Rectal smooth muscle tissue (tissue), 1 donor: ENCODE results near the gene TUBB.
A peak's percentile ranks its signal among the peaks of the same experiment; 100 is the strongest.

Experiments used
- H3K27ac ChIP-seq: one replicate; pipeline ENCODE4 v1.7.0; 2013; ENCODE audit warnings: low read depth, low read length, inconsistent platforms
- H3K27me3 ChIP-seq: one replicate; pipeline ENCODE4 v1.7.0; 2013; ENCODE audit warnings: low read length; ENCODE audit not compliant: control insufficient read depth, insufficient read depth
- H3K36me3 ChIP-seq: one replicate; pipeline ENCODE4 v1.7.0; 2013; ENCODE audit warnings: low read length; ENCODE audit not compliant: control insufficient read depth, insufficient read depth
- H3K4me1 ChIP-seq: one replicate; pipeline ENCODE4 v1.7.0; 2013; ENCODE audit warnings: low read length; ENCODE audit not compliant: control insufficient read depth, insufficient read depth
- H3K4me3 ChIP-seq: one replicate; pipeline ENCODE4 v1.7.0; 2013; ENCODE audit warnings: low read length
- H3K9ac ChIP-seq: one replicate; pipeline ENCODE4 v1.7.0; 2013; ENCODE audit warnings: low read length

The TUBB gene

DNA sequence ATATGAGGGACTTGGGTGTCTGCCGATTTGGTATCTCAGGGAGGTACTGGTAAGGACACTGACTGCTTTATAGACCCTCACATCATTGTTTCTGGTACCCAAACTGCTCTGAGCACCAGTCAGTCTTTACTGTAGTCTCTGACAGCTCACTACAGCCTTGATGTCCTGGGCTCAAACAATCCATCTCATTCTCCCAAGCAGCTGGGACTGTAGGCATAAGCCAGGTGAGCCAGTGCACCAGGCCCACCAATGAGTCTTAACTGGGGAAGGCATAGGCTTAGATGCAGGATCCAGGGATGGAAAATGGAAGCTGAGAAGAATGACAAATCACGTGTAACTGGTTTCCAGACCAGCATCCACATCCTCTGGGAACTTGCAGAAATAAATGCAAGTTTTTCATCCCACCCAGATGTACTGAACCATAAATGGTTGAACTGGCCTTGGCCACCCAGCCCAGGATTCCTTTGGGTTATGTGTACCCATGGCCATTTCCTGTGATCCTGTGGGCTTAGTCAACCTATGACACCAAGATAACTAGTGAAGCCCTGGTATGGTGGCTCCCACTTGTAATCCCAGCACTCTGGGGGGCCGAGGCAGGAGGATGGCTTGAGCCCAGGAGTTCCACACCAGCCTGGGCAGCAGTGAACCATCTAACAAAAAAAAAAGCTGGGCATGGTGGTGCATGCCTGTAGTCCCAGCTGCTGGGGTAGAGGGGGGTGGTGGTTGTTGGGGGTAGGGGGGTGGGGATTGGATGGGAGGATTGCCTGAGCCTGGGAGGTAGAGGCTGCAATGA, 5.8 kb downstream of the TUBB start:
- H3K9ac ChIP-seq = no peak overlapping the region

DNA sequence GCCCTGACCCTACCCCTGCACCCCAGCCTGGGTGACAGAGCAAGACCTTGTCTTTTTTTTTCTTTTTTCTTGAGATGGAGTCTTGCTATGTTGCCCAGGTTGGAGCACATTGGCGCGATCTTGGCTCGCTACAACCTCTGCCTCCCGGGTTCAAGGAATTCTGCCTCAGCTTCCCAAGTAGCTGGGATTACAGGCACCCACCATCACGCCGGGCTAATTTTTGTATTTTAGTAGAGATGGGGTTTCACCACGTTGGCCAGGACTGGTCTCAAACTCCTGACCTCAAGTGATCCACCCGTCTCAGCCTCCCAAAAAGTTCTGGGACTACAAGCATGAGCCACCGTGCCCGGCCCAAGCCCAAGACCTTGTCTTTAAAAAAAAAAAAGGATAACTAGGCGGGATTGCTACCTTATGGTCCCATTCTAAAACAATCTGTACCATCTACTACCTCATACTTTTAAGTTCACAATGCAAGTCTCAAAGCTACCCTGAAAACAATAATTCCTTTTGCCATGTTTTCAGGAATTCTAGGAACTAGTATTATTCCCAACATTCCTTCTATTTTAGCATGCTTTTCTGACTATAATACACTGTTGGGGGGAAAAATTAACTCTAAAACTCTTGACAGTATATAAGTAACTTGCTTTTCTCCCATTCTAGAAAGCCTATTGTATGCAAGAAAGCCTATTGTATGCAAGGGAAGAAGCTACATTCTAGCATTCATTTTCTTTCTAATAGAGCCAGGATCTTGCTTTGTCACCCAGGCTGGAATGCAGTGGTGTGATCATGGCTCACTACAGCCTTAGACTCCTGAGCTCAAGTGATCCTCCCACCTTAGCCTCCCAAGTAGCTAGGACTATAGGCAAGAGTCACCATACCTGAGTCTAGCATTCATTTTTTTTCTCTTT, 6.6 kb downstream of the TUBB start:
- Histone ChIP-seq H3K27ac (no peak overlapping the region), H3K4me3 (no peak overlapping the region), H3K36me3 (peaks cover 51% of the 10 kb centered on the region), H3K27me3 (no peaks in the 10 kb centered on the region), H3K9ac (no peak overlapping the region), H3K4me1 (peaks cover 2% of the 10 kb centered on the region)

More for the DNA sequence above, 5.8 kb downstream of the TUBB start:
- H3K4me1 ChIP-seq = peaks cover 2% of the 10 kb centered on the region
- peak overlapping the region; percentile 33 for H3K27ac ChIP-seq
- no peaks in the 10 kb centered on the region for H3K27me3 ChIP-seq
- H3K36me3 ChIP-seq = peaks cover 47% of the 10 kb centered on the region
- H3K4me3 ChIP-seq = no peak overlapping the region

DNA sequence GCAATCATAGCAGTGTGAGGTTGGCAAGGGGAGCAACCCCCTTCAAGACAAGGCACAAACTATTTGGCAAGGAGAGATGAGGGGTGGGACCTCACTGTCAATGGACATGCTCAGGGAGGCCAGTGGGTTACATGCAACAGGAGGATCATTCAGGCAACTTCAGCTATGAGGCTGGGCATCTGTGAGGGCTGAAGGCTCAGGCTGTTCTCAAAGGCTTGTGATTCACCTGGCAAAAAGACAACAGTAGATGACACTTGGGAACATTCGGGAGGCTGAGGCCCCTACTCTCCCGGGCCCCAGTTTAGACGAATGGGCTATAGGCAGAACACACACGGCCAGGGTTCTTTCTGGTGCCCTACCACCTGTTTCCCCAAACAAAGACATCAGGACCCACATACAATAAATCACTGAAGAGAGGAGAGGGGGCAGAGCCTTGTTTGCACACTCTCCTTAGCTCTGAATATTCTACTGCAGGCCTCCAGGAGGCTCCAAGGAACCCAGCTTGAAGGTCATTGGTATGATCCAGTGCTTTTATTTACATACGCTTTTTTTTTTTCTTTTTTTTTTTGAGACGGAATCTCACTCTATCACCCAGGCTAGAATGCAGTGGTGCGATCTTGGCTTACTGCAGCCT, 7.9 kb downstream of the TUBB start:
- Histone ChIP-seq H3K4me3 (no peak overlapping the region), H3K27ac (peak overlapping the region; percentile 25), H3K27me3 (no peaks in the 10 kb centered on the region), H3K4me1 (peaks cover 2% of the 10 kb centered on the region), H3K9ac (no peak overlapping the region), H3K36me3 (peaks cover 52% of the 10 kb centered on the region)

DNA sequence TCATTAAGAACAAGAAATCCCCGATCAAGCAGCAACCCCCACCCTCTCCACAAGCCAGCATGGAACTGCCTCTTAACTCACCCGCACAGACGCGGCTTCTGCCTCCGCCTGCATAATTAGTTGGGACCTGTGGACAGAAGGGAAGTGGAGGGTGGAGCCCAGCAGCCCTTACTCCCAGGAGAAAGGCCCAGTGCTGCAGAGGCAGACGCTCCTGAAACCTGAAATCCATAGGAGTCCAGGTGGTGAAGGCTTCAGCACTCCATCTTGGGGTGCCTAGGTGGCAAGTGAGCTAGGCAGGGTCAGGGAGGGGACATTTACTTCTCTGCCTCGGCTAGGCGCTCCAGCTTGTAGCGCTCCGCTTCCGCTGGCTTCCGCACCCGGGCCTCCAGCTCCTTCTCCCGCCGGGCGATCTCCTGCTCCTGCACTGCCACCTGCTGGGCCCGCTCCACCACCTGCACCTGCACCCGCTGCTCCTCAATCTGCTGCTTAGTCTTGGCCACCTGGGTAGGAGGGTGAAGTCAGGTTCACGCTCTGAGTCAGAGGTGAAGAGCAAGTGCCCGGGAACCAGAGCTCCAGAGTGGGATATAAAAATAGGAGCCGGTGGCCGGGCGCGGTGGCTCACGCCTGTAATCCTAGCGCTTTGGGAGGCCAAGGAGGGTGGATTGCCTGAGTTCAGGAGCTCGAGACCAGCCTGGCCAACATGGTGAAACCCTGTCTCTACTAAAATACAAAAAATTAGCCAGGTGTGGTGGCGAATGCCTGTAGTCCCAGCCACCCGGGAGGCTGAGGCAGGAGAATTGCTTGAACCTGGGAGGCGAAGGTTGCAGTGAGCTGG, 10.7 kb downstream of the TUBB start:
- H3K4me3 ChIP-seq = no peak overlapping the region
- H3K27me3 ChIP-seq = no peaks in the 10 kb centered on the region
- H3K9ac ChIP-seq = no peak overlapping the region
- H3K27ac ChIP-seq = no peak overlapping the region
- H3K4me1 ChIP-seq = peaks cover 2% of the 10 kb centered on the region
- H3K36me3 ChIP-seq = peaks cover 43% of the 10 kb centered on the region

DNA sequence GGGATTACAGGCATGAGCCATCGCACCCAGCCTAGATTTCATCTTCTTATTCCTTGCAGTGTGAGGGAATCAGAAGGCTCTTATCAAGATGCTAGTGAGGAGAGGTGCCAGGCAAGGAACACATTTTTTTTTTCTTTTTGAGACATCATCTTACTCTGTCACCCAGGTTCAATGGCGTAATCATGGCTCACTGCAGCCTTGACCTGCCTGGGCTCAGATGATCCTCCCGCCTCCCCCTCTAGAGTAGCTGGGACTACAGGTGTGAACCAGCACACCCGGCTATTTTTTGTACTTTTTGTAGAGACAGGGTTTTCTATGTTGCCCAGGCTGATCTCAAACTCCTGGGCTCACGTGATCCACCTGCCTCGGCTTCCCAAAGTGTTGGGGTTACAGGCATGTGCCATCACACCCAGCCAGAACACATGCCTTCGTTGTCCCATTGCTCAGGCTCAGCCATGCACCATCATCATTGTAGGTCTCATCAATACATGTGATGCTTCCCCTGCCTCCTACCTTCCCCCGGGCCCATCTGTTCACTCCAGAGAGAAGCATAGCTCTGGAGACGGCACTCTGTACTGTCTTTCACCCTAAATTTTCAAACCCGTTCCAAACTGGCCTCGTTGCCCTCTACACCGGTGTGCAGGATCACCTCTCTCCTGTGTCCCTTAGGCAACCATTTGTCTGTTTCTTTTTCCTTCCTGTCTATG, 12.2 kb downstream of the TUBB start:
- peaks cover 41% of the 10 kb centered on the region for H3K36me3 ChIP-seq

DNA sequence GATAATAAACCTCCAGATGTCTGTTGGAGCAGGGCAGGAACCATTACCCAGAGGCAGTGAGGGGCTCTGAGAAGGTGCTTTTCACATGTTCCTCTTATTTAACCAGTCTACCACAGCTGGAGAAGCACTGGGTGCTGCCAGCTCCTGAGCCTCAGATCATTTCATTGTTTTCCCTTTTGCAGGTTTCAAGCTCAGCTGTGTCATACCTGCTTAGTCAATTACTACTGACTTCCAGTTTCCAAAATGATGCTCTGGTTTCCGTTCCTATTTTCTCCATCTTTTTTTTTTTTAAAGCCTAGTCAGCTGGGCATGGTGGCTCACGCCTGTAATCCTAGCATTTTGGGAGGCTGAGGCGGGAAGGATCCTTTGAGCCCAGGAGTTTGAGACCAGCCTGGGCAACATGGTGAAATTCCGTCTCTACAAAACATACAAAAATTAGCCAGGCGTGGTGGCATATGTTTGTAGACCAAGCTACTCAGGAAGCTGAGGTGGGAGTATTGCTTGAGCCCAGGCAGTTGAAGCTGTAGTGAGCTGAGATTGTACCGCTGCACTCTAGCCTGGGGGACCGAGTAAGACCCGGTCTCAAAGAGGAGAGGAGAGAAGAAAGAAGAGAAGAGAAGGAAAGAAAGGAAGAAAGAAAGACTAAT, 15.6 kb downstream of the TUBB start:
- Histone ChIP-seq H3K27ac (no peak overlapping the region), H3K36me3 (peaks cover 46% of the 10 kb centered on the region), H3K27me3 (no peaks in the 10 kb centered on the region), H3K4me1 (peaks cover 4% of the 10 kb centered on the region), H3K9ac (no peak overlapping the region), H3K4me3 (no peak overlapping the region)

More for the DNA sequence above, 12.2 kb downstream of the TUBB start:
- H3K4me1 ChIP-seq = peaks cover 2% of the 10 kb centered on the region
- no peak overlapping the region for H3K4me3 ChIP-seq
- no peak overlapping the region for H3K9ac ChIP-seq
- H3K27ac ChIP-seq = no peak overlapping the region
- no peaks in the 10 kb centered on the region for H3K27me3 ChIP-seq

DNA sequence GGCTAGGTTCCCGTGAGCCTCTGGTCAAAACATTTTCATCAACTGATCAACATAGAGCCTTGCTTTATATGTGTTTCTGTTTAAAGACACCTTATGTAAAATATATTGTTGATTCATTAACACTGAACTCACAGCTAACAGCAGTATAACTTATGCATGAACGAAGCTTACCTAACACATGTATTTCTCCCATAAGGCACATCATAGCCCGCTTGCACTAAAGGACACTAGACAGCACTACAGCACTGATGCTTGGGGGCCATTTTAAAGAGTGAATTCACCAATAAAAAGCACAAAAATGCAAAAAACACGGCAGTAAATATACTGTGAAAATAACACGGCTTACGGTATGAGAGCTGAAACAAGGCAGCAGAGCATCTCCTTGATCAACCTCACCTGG, 18.4 kb downstream of the TUBB start:
- Histone ChIP-seq H3K27me3 (no peaks in the 10 kb centered on the region), H3K4me3 (no peak overlapping the region), H3K9ac (no peak overlapping the region), H3K4me1 (peaks cover 16% of the 10 kb centered on the region), H3K36me3 (peaks cover 47% of the 10 kb centered on the region), H3K27ac (no peak overlapping the region)

DNA sequence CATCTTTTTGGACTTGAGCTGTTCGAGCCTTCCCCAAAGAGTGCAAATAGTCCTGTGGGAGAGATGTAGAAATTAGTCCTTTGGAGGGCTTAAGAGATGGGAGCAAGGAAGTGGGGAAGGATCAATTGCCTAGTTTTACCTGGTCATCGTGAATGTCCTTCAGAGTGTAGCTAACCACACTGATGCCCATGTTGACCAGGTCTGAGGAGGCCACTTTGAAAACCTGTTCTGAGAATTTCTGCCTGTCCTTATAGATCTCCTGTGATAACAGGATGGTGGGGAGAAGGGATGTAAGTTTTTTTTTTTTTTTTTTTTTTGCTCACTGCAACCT, 20.4 kb downstream of the TUBB start:
- no peak overlapping the region for H3K27ac ChIP-seq
- H3K4me1 ChIP-seq = peaks cover 16% of the 10 kb centered on the region
- H3K9ac ChIP-seq = no peak overlapping the region
- no peaks in the 10 kb centered on the region for H3K27me3 ChIP-seq
- peaks cover 36% of the 10 kb centered on the region for H3K36me3 ChIP-seq
- H3K4me3 ChIP-seq = no peak overlapping the region

DNA sequence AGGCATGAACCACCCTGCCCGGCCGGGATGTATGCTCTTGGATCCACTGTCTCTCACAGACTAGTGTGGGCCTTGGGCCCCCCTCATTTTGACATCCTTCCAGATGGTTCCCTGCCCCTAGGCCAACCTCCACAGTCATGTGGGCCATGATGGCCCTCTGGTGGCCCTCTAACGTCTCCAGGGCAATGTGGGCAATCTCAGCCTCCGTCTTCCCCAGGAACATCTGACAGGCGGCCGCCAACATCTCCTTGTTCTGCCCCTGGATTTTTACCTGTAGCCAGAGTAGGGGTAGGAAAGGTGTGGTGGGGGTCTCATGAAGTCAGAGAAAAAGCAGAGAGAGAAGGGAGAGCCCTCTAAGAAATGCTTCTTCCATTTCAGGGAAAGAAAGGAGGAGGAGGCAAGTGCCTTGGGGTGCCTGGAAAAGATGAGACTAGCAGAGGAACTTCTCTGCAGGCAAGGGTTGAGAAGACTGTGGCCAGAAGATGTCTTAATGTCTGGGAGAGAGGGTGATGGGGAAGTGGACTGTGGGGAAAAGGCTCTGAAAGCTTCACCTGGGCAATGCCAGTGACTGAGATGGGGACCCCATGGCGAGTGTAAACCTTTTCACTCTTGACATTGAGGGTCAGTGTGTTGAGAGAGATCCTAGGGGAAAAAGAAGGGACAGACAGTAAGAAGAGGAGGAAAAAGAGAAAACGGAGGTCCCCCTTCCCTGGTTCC, 21.1 kb downstream of the TUBB start:
- Histone ChIP-seq H3K4me3 (peak overlapping the region; percentile 93), H3K27me3 (no peaks in the 10 kb centered on the region), H3K4me1 (peaks cover 16% of the 10 kb centered on the region), H3K36me3 (peaks cover 31% of the 10 kb centered on the region), H3K9ac (peak overlapping the region; percentile 96), H3K27ac (peak overlapping the region; percentile 97)

DNA sequence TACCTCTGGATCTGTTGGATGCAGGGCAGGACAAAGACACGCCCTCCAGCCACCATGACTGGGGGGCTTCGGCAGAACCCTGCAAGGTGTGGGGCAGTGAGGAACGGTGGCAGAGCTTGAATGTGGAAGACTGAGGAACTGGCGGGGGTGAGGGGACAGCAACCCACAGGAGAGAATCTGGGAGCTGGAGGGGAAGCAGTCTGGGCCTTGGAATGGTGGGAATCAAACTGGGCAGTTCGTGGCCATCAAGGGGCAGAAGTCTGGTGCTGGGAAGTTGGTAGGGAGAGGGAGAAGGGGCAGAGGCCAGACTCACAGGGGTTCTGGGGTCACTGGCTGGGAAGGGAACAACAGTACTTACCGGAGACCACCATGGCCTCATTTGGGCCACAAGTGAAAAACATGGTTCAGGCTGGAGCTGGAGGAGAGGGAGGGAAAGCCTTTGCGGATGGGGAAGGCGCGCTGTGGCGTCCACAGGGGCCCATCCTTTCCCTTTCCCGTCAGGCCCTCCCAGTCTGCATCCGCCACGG, 21.7 kb downstream of the TUBB start:
- H3K4me1 ChIP-seq = peaks cover 16% of the 10 kb centered on the region
- peak overlapping the region; percentile 97 for H3K27ac ChIP-seq
- H3K36me3 ChIP-seq = peaks cover 31% of the 10 kb centered on the region
- no peaks in the 10 kb centered on the region for H3K27me3 ChIP-seq
- peak overlapping the region; percentile 93 for H3K4me3 ChIP-seq
- peak overlapping the region; percentile 96 for H3K9ac ChIP-seq
